NCI-H2029 (cell line): ENCODE measurements around the gene SDK1.

Experiments used
- DNase-seq: peaks from one replicate; lab custom pipeline; 2025; lab: John Stamatoyannopoulos, UW

Gene SDK1

GRCh38 chr7:3888096-3888495 lies 587.0 kb downstream of the SDK1 start:
- no peak for DNase-seq

- no peak for DNase-seq
These were observed 591.1 kb downstream of the SDK1 start for GRCh38 chr7:3892157-3892556.

DNA sequence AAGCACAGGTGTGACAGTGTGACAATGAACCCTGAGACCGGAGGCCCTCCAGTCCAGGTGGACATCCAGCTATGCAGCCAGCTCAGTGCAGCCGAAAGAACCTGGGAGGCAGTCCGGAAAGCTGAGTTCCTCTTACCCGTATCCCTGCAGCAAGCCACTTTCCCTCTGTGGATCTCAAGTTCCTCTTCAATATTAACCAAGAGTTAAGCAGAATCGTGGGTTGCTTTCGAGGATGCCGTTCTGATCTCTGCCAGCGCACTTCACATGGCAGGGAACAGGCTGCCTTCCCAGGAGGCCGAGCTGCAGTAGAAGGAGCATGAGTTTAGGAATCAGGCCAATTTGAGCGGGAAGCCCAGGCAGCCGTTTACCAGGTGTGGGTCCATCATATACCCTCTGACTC lies 591.6 kb downstream of the SDK1 start:
- DNase-seq, result no peak

GRCh38 chr7:3893151-3893788 lies 592.2 kb downstream of the SDK1 start:
- DNase-seq, result no peak

DNA sequence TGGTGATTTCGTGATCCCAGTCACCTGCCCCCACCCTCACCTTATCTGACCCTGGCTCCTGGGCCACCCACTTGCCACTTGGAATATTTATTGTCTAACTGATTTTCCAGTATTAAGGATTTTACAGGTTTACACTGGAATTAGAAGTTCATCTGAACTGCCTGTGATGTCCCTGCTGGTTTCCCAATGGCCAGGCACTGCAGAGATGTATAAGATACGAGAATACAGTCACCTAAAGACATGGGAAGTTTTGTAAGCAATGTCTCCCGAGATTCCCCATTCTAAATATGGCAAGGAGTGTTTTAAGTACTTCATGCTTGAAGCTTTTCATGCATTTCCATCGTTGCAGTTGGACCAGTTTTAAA lies 592.7 kb downstream of the SDK1 start:
- DNase-seq, result no peak

DNA sequence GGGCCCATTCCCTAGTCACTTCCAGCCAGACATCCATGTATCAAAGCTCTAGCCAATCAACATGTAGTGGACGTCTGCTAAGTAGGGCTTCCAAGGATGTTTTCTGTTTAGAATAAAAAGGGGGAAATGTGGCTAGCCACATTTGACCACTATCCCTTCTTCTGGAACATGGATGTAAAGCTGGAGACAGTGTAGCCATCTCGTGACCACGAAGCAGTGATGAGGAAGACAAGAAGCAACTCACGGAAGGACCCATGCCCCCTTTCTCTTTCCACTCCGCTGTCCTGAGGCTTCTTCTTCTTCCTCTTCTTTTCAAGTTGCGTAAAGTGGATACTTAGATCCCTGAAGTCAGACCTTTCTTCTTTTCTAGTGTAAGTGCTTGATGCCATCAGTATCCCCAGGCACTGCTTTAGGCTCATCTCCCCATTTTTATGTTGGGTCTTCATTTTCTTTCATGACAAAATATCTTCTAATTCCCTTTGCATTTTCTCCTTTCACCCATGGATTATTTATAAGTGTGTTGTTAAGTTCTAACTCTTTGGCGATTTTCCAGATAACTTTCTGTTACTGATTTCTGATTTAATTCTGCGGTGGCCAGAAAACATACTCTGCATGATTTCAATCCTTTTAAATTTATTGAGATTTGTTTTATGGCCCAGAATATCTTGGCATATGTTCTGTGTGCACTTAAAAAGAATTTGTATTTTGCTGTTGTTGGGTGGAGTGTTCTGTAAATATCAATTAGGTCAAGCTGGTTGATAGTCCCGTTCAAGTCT lies 594.5 kb downstream of the SDK1 start:
- no peak for DNase-seq

DNA sequence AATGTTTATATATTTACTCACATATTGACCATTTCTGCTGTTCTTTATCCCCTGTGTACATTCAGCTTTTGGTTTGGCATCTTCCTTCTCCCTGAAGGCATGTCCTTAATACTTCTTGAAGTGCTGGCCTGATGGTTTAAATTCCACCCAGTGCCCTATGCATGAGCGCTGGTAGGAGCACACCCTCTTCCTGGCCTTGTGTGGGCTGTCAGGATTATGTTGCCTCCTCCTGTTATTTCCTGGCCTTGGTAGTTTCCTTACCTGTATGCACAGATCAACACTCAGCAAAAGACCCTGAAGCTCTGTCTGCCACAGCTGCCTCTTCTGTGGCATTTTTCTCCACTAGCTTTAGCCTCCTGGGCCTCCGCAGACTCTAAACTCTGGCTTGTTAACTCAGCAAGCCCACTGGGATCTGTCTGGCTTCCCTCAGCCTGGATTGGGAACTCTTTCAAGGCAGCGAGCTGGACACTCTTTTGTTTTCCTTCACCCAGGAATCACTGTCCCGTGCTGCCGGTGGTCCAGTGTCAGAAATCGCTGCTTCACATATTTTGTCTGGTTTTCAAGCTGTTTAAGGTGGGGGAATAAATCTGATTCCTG lies 595.2 kb downstream of the SDK1 start:
- no peak for DNase-seq

GRCh38 chr7:3897430-3898372 lies 596.6 kb downstream of the SDK1 start:
- no peak for DNase-seq

DNA sequence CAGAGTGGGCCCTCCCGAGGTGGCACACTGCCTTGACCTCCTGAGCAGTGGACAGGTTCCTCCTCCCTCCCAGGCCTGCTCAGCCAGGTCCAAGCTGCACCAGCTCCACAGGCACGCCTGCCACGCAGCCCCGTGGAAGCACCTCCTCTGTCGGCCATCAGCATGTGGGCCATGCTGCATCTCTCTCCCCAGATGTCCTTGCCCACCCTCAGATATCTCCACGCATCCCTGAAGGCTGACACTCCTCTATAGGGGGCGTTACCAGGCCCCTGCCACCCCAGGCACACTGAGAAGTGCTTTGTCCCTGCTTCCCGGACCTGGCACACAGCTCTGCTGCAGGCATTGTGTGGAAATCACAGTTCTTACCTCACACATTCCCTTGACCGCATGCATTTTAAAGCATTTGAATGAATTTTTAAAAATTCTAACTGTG lies 598.5 kb downstream of the SDK1 start:
- DNase-seq, result no peak

- DNase-seq, result no peak
These were observed 607.1 kb downstream of the SDK1 start for GRCh38 chr7:3908153-3908552.

DNA sequence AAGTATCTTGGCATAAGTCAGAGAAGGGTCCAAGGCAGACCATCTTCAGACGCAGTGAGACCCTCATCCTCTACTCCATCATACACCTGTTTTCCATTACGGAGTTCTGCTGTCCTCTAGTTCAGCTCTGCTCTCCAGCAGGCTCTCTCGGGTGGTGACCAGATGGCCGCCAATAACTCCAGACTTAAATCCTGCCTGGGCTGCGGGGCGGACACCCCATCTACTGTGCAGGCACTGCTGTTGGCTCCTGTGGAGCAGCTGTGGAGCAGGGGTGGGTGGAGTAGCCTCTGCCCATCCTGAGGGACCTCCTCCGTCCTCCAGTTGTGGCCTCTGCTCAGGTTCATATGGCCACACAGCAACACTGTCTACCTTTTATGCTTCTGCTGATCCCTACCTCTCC lies 608.1 kb downstream of the SDK1 start:
- no peak for DNase-seq

- no peak for DNase-seq
These were observed 609.0 kb downstream of the SDK1 start for GRCh38 chr7:3910054-3910453.

- DNase-seq, result no peak
These were observed 610.6 kb downstream of the SDK1 start for GRCh38 chr7:3911685-3912084.

DNA sequence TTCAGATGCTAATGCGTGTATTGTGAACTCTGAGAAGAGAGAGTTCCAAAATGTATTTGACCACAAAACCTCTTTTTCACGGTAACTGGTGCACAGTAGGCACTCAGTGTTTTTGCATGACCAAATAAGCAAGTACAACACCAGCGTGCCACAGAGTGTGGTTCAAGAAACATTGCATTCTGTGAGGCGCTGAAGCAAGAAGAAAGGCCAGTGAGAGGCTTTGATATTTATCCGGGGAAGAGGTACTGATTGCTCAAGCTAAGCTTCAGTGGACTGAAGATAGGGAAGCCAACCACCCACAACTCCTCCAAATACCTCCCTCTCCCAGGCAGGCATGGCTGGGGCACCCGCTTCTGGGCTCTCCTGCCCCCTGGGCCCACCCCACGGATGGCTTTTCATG lies 611.2 kb downstream of the SDK1 start:
- DNase-seq, result no peak

- no peak for DNase-seq
These were observed 613.2 kb downstream of the SDK1 start for GRCh38 chr7:3914051-3914775.

DNA sequence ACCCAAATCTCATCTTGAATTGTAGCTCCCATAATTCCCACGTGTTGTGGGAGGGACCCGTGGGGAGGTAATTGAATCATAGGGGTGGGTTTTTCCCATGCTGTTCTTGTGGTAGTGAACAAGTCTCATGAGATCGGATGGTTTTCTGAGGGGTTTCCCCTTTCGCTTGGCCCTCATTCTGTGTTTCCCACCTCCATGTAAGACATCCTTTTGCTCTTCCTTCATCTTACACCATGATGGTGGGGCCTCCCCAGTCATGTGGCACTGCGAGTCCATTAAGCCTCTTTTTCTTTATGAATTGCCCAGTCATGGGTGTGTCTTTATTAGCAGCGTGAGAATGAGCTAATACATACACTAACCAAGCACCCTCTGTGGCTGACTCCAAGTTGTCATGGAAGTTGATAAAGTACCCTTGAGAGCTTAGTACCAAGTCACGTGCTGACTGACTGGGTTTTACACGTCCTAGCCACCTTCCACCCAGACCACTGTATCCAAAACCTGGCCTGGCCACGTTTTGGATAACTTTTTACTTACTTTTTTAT lies 614.4 kb downstream of the SDK1 start:
- no peak for DNase-seq

DNA sequence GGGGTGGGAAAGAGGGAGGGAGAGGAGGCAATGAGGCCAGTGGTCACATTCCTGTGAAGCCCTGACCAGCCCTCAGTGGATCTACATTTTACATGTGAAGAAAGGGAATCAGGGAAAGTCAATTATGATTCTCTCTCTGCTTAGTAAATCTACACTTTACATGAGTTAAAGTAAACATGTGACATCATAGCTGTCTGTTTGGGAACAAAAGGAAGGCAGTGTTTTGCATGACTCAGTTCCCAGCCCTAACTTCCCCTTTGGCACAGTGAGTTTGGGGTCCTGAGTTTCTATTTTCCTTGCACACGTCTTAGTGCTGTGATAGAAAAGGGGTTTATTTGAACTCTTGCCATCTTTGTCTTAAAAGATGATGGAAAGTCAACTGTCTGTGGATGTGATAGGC lies 615.1 kb downstream of the SDK1 start:
- no peak for DNase-seq

DNA sequence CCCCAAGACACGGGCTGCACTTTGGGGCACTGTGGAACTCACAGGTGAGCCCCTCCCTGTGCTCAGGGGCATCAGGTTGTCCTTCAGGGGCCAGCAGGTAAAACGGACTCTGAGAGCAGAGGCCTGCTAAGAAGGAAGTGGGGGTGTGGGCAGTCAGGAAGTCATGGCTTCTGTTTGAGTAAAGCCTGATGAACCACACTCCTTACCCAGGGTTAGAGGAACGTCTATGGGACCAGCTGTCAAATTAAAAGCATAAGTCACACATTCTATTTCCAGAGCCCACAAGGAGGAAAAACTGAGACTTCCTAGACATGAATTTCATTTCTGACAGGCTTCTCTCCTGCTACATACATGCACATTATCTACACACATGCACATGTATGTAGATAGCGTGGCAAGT lies 616.4 kb downstream of the SDK1 start:
- DNase-seq, result no peak

DNA sequence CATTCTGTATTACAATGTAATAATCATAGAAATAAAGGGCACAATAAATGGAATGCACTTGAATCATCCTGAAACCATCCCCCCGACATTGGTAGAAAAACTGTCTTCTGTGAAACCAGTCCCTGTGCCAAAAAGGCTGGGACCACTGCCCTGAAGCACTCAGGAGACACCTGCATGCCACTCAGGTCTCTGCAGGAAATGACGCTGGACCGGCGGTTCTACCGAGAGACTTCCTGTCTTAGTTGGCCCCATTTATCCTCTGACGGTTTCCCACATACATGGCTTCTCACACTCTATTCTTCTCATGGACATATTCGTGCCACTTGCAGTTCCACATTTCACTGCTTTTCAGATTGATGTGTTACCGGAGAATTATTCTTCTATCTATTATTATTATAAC lies 617.5 kb downstream of the SDK1 start:
- no peak for DNase-seq

DNA sequence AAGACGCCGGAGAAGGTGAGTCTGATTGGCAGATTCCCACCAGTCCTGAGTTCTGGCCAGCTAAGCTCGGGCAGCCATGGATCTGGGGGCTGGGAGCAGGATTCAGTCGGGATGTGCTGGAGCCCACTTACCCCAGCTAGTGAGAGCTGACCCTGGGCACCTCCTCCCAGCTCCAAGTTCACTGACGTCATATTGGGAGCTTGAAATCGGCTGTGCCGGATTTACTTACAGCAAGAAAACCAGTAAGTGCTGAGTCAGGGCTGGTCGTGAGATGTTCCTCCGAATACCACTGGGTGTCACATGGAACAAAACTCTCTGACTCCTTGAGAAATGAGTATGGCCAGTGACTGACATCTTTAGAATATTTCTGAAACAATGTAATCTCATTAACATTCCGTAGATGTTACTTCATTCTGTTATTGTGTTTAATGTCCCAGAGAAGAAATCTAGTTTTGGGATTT lies 621.2 kb downstream of the SDK1 start:
- DNase-seq, result no peak

DNA sequence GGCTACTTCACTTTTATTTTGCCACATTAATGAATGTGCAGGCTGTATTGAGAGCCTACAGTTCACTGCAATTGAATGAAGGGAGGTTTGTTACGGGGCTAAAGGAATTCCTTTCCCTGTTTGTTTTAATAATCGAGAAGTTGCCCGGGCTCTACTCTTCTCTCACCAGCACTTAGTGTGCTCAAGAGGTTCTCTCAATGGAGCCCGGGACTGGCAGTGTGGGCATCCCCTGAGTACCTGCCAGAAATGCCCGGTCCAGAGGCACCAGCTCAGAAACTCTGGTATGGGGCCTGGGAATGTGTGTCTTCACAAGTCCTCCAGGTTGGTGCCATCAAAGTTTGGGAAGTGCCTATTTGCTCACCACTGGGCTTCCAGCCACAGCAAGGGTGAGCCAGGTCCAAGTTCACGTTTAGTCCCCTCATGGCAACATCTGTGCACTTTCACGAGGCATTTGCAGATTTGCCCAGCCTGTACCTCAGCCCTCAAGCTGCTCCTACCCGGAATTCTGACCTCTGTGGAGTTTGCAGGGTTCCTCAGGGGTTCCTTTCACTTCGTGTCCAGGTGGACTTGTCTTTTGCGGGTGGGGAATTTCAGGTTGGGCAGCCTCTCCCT lies 622.4 kb downstream of the SDK1 start:
- no peak for DNase-seq
